Liver (tissue), 3 donors: ENCODE measurements around the gene TNS3.

Experiments used
- EGR1 ChIP-seq, 2 donors: IDR thresholded peaks; 2 replicates each; pipeline ENCODE4 v1.6.1; 2016 to 2018; ENCODE audit warnings: antibody characterized with exemption in 2 of 2, low read depth in 2 of 2
- RAD21 ChIP-seq, 2 donors: IDR thresholded peaks; 2 replicates each; pipeline ENCODE4 v1.6.1; 2016; ENCODE audit warnings: antibody characterized with exemption in 2 of 2, mild to moderate bottlenecking in 2 of 2
- TF ChIP-seq, protein P1 (sequence below): fragments of 150-350 bp; IDR thresholded peaks from 2 replicates; pipeline ENCODE4 v1.5.1; 2017; ENCODE audit warnings: improper control_type of control experiment, low read depth, low read length; ENCODE audit not compliant: missing input control
- TF ChIP-seq, protein P2 (sequence below): IDR thresholded peaks from 2 replicates; pipeline ENCODE4 v1.6.1; 2016; ENCODE audit warnings: antibody characterized with exemption
- donor health status: healthy.
- donor health status: healthy.

GRCh38 chr7:47430422-47430821 lies 151.5 kb downstream of the TNS3 start:
- TF ChIP-seq, protein P1, sequence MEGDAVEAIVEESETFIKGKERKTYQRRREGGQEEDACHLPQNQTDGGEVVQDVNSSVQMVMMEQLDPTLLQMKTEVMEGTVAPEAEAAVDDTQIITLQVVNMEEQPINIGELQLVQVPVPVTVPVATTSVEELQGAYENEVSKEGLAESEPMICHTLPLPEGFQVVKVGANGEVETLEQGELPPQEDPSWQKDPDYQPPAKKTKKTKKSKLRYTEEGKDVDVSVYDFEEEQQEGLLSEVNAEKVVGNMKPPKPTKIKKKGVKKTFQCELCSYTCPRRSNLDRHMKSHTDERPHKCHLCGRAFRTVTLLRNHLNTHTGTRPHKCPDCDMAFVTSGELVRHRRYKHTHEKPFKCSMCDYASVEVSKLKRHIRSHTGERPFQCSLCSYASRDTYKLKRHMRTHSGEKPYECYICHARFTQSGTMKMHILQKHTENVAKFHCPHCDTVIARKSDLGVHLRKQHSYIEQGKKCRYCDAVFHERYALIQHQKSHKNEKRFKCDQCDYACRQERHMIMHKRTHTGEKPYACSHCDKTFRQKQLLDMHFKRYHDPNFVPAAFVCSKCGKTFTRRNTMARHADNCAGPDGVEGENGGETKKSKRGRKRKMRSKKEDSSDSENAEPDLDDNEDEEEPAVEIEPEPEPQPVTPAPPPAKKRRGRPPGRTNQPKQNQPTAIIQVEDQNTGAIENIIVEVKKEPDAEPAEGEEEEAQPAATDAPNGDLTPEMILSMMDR, result no peak
- no peak for TF ChIP-seq EGR1 (IDR thresholded peaks at IDR 0.05; ENCODE audit: low read depth in 2 of 2)
- TF ChIP-seq, protein P2, sequence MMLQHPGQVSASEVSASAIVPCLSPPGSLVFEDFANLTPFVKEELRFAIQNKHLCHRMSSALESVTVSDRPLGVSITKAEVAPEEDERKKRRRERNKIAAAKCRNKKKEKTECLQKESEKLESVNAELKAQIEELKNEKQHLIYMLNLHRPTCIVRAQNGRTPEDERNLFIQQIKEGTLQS, result no peak
- no peak for TF ChIP-seq RAD21 (IDR thresholded peaks at IDR 0.05)
